ENCODE data around the gene RNF111.

The RNF111 gene

DNA sequence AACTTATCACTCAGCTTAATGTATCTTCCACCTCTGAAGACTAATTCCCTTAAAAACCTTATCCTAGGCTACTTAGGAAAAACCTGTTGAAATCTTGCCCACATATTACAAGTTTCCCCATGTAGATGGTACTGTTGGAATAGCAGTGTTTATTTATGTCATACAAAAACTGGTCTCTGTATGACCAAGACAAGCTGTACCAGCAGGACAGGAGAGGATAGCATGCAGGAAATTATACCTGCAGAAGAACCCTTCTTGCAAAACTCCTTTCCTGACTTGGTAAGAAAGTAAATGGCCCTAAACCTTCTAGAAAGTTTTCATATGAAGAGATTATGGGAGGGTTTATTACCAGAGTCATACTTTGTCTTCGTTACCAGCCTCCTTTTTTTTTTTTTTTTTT lies 25.3 kb upstream of the RNF111 start:
- ChIA-PET POLR2A (no interaction called here), CTCF (interaction anchor here (1.5 kb wide), 2 partner anchors 10 to 13 kb away, joined by 4 to 5 read pairs; no protein-coding TSS in a partner anchor)
- no peak for DNase-seq (ENCODE audit: extremely low spot score)
- TF ChIP-seq, protein P1, sequence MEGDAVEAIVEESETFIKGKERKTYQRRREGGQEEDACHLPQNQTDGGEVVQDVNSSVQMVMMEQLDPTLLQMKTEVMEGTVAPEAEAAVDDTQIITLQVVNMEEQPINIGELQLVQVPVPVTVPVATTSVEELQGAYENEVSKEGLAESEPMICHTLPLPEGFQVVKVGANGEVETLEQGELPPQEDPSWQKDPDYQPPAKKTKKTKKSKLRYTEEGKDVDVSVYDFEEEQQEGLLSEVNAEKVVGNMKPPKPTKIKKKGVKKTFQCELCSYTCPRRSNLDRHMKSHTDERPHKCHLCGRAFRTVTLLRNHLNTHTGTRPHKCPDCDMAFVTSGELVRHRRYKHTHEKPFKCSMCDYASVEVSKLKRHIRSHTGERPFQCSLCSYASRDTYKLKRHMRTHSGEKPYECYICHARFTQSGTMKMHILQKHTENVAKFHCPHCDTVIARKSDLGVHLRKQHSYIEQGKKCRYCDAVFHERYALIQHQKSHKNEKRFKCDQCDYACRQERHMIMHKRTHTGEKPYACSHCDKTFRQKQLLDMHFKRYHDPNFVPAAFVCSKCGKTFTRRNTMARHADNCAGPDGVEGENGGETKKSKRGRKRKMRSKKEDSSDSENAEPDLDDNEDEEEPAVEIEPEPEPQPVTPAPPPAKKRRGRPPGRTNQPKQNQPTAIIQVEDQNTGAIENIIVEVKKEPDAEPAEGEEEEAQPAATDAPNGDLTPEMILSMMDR (IDR thresholded peaks at IDR 0.05; ENCODE audit: control extremely low read depth, extremely low read depth, low read depth, missing control alignments): no peak

DNA sequence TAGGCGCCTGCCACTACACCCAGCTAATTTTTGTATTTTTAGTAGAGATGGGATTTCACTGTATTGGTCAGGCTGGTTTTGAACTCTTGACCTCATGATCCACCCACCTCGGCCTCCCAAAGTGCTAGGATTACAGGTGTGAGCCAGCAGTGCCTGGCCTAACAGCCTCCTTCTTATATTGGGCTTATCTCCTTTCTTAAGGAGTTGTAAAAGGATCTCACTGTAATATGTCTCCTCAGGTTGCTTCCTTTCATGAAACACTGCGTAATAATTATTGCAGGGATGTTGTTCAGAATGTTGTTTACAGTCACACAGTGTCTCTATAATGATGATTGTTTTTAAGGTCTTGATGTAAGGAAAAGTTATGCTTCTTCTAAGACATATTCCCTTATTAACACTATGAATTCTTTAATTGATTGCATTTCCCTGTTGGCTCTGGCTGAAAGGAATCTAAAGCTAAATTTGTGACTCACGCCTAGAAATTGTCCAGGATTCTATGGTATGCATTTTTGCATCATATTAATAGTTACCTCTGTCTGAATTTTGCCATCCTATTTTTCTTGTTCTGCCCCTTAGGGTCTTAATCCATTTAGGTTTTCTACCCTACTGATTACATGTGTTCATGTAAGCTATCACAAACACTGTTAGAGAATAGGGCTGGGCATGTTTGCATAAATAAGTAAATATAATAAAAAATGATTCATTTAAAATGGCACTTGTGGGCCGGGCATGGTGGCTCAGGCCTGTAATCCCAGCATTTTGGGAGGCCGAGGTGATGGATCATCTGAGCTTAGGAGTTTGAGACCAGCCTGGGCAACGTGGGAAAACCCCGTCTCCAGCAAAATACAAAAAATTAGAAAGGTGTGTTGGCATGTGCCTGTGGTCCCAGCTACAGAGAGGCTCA lies 24.5 kb upstream of the RNF111 start:
- ChIA-PET POLR2A (no interaction called here), CTCF (interaction anchor here (1.3 to 1.5 kb wide), 4 partner anchors 11 to 539 kb away, joined by 3 to 5 read pairs (median 4); no protein-coding TSS in a partner anchor)
- TF ChIP-seq, protein P1 (IDR thresholded peaks at IDR 0.05; ENCODE audit: control extremely low read depth, extremely low read depth, low read depth, missing control alignments): no peak
- no peak for DNase-seq (ENCODE audit: extremely low spot score)

- CTCF ChIA-PET: interaction anchor here (1.2 to 2.7 kb wide), 2 partner anchors 10 to 13 kb away, joined by 4 to 9 read pairs; no protein-coding TSS in a partner anchor
- TF ChIP-seq, protein P1 (IDR thresholded peaks at IDR 0.05; ENCODE audit: control extremely low read depth, extremely low read depth, low read depth, missing control alignments): no peak
- no peak for DNase-seq (ENCODE audit: extremely low spot score)
- POLR2A ChIA-PET: no interaction called here
Observed at GRCh38 chr15:58966698-58967097, 20.8 kb upstream of the RNF111 start.

DNA sequence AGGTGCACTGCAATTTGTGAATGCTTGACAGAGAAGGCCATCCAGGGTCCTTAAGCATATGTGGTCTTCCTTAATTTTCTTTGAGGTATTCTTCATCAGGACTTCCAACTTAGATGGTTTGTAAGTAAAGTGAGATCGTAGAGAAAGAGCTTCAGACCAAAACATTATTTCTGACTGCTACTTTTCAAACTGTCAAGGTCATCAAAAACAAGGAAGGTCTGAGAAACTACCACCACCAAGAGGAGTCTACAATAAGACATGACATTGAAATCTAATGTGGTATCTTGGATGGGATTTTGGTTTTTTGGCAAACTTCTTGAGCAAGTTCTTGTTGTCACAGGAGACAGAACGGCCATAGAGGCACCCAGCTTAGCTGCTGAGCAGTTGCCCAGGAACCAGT lies 20.0 kb upstream of the RNF111 start:
- POLR2A ChIA-PET: no interaction called here
- DNase-seq (ENCODE audit: extremely low spot score): no peak
- CTCF ChIA-PET: interaction anchor here (1.0 to 2.7 kb wide), 5 partner anchors 10 to 739 kb away, joined by 3 to 9 read pairs (median 4); no protein-coding TSS in a partner anchor
- TF ChIP-seq, protein P1 (IDR thresholded peaks at IDR 0.05; ENCODE audit: control extremely low read depth, extremely low read depth, low read depth, missing control alignments): no peak

GRCh38 chr15:58977887-58978286 lies 9.6 kb upstream of the RNF111 start:
- TF ChIP-seq, protein P1 (IDR thresholded peaks at IDR 0.05; ENCODE audit: control extremely low read depth, extremely low read depth, low read depth, missing control alignments): no peak
- ChIA-PET POLR2A (no interaction called here), CTCF (interaction anchor here (1.4 kb wide), 1 partner anchor 21 kb away, joined by 3 read pairs; no protein-coding TSS in a partner anchor)
- no peak for DNase-seq (ENCODE audit: extremely low spot score)

GRCh38 chr15:58980351-58980939 lies 7.0 kb upstream of the RNF111 start:
- TF ChIP-seq, protein P1 (IDR thresholded peaks at IDR 0.05; ENCODE audit: control extremely low read depth, extremely low read depth, low read depth, missing control alignments): peak; percentile 44
- ChIA-PET CTCF (interaction anchor here (1.0 to 2.2 kb wide), 18 partner anchors 8 to 752 kb away, joined by 3 to 12 read pairs (median 4); no protein-coding TSS in a partner anchor), POLR2A (no interaction called here)
- DNase-seq (ENCODE audit: extremely low spot score): peak; percentile 25
